ENCODE results near the gene SUMF1. TPM values are rescaled to one million over a fixed set of nuclear protein-coding genes. Genes with fewer than 3 reads are reported as not detected.
"Not testable (repeated sequence)": the region's sequence is repeated elsewhere in the genome, so short reads cannot be mapped to it uniquely, and the experiment has no call there.

SUMF1 gene
- total RNA-seq, 4 donors from 2014 or later: 39.6 to 51.3 (median 47.0) TPM

GRCh38 chr3:4460334-4460733 is 6.7 kb downstream of the SUMF1 start:
- Histone ChIP-seq H3K4me3 (no peak overlapping the region), H3K9me3 (no peaks in the 10 kb centered on the region), H3K27me3 (no peaks in the 10 kb centered on the region), H3K4me1 (peaks cover 0 to 13% (median 0%) of the 10 kb centered on the region in 3 donors), H3K36me3 (no peaks in the 10 kb centered on the region), H3K27ac (no peak overlapping the region)
- 69 to 86% methylated on average over 2 to 4 of the region's 4 CpGs for WGBS, 2 donors (ENCODE audit: low coverage in 1 of 2)
- no peak for ATAC-seq
- TF ChIP-seq, protein P1, sequence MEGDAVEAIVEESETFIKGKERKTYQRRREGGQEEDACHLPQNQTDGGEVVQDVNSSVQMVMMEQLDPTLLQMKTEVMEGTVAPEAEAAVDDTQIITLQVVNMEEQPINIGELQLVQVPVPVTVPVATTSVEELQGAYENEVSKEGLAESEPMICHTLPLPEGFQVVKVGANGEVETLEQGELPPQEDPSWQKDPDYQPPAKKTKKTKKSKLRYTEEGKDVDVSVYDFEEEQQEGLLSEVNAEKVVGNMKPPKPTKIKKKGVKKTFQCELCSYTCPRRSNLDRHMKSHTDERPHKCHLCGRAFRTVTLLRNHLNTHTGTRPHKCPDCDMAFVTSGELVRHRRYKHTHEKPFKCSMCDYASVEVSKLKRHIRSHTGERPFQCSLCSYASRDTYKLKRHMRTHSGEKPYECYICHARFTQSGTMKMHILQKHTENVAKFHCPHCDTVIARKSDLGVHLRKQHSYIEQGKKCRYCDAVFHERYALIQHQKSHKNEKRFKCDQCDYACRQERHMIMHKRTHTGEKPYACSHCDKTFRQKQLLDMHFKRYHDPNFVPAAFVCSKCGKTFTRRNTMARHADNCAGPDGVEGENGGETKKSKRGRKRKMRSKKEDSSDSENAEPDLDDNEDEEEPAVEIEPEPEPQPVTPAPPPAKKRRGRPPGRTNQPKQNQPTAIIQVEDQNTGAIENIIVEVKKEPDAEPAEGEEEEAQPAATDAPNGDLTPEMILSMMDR (IDR thresholded peaks at IDR 0.05): no peak
- TF ChIP-seq POLR2A (IDR thresholded peaks at IDR 0.05): no peak
- TF ChIP-seq POLR2AphosphoS5 (IDR thresholded peaks at IDR 0.05): no peak

GRCh38 chr3:4458961-4459360 is 8.1 kb downstream of the SUMF1 start:
- Histone ChIP-seq H3K36me3 (no peaks in the 10 kb centered on the region), H3K4me3 (no peak overlapping the region), H3K4me1 (peaks cover 0 to 13% (median 0%) of the 10 kb centered on the region in 3 donors), H3K27ac (no peak overlapping the region), H3K27me3 (no peaks in the 10 kb centered on the region), H3K9me3 (no peaks in the 10 kb centered on the region)
- 88 to 94% methylated on average over 3 of the region's 3 CpGs for WGBS, 2 donors (ENCODE audit: low coverage in 1 of 2)
- TF ChIP-seq EP300 (IDR thresholded peaks at IDR 0.05): no peak
- TF ChIP-seq POLR2AphosphoS5 (IDR thresholded peaks at IDR 0.05): no peak
- no peak for ATAC-seq

DNA sequence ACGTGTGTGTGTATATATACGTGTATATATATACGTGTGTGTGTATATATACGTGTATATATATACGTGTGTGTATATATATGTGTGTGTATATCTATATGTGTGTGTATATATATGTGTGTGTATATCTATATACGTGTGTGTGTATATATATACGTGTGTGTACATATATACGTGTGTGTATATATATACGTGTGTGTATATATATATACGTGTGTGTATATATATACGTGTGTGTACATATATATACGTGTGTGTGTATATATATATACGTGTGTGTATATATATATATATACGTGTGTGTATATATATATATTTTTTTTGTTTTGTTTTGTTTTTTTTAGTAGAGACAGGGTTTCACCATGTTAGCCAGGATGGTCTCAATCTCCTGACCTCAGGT is 10.3 kb downstream of the SUMF1 start:
- WGBS, 2 donors (ENCODE audit: low coverage in 1 of 2): 72 to 83% methylated on average over 7 to 14 of the region's 14 CpGs
- not testable (repeated sequence) for H3K9me3 ChIP-seq, H3K4me1 ChIP-seq, H3K4me3 ChIP-seq, H3K27ac ChIP-seq, ATAC-seq, H3K27me3 ChIP-seq
- H3K36me3 ChIP-seq: peaks cover 0 to 12% of the 10 kb centered on the region in 2 donors

- Histone ChIP-seq H3K36me3 (peaks cover 0 to 26% of the 10 kb centered on the region in 2 donors), H3K9me3 (no peaks in the 10 kb centered on the region), H3K27me3 (no peaks in the 10 kb centered on the region), H3K27ac (no peak overlapping the region), H3K4me3 (no peak overlapping the region), H3K4me1 (no peaks in the 10 kb centered on the region)
- TF ChIP-seq, protein P1 (IDR thresholded peaks at IDR 0.05): no peak
- TF ChIP-seq EP300 (IDR thresholded peaks at IDR 0.05) (no peak), POLR2A (IDR thresholded peaks at IDR 0.05) (no peak), POLR2AphosphoS5 (IDR thresholded peaks at IDR 0.05) (no peak)
- no peak for ATAC-seq
These were observed 12.9 kb downstream of the SUMF1 start for GRCh38 chr3:4454142-4454541.

- Histone ChIP-seq H3K4me1 (no peaks in the 10 kb centered on the region), H3K4me3 (no peak overlapping the region), H3K9me3 (no peaks in the 10 kb centered on the region), H3K27ac (no peak overlapping the region), H3K36me3 (peaks cover 0 to 72% of the 10 kb centered on the region in 2 donors), H3K27me3 (no peaks in the 10 kb centered on the region)
- ATAC-seq: no peak
- 72 to 85% methylated on average over 5 of the region's 5 CpGs for WGBS, 2 donors (ENCODE audit: low coverage in 1 of 2)
- no peak for TF ChIP-seq POLR2A (IDR thresholded peaks at IDR 0.05)
- TF ChIP-seq POLR2AphosphoS5 (IDR thresholded peaks at IDR 0.05): no peak
- TF ChIP-seq EP300 (IDR thresholded peaks at IDR 0.05): no peak
- TF ChIP-seq, protein P1 (IDR thresholded peaks at IDR 0.05): no peak
These were observed 17.8 kb downstream of the SUMF1 start for GRCh38 chr3:4449043-4449805.

DNA sequence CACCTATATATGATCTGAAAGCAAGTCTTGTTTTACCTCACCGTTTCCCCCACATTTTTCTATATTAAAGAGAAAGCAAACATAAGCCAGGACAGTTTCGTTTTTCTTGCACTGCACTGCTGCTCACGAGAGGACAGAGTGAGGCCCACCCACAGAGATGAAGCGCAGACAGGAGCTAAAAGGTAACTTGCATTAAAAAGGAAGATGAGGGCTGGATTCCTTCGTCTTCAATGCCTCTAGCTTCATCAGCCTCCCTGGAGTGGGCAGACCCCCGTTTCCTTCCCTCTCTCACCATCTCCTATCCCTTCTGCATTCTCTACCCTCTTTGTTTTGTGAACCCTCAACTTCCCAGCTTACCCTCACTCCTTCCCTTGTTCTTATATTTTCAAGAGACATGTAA is 18.9 kb downstream of the SUMF1 start:
- WGBS, 2 donors (ENCODE audit: low coverage in 1 of 2): 65 to 77% methylated on average over 6 of the region's 6 CpGs
- Histone ChIP-seq H3K27me3 (no peaks in the 10 kb centered on the region), H3K9me3 (no peaks in the 10 kb centered on the region), H3K4me1 (no peaks in the 10 kb centered on the region), H3K4me3 (no peak overlapping the region), H3K36me3 (peaks cover 0 to 81% of the 10 kb centered on the region in 2 donors), H3K27ac (no peak overlapping the region)
- TF ChIP-seq, protein P1 (IDR thresholded peaks at IDR 0.05): no peak
- TF ChIP-seq POLR2AphosphoS5 (IDR thresholded peaks at IDR 0.05) (no peak), POLR2A (IDR thresholded peaks at IDR 0.05) (no peak), EP300 (IDR thresholded peaks at IDR 0.05) (no peak)
- ATAC-seq: no peak
